SH-SY5Y (cell line): ENCODE measurements around the gene CUEDC1.

Source experiments
- GATA2 ChIP-seq: IDR thresholded peaks from 2 replicates; pipeline ENCODE4 v1.6.1; 2011; ENCODE audit warnings: mild to moderate bottlenecking, low read depth, low read length
- GATA3 ChIP-seq: IDR thresholded peaks from 2 replicates; pipeline ENCODE4 v1.6.1; 2011; ENCODE audit warnings: low read depth, mild to moderate bottlenecking, low read length, moderate library complexity

GRCh38 chr17:57980522-57980921 is 25.3 kb upstream of the CUEDC1 start:
- TF ChIP-seq GATA2 (no peak), GATA3 (no peak)
